Right lobe of liver (tissue), 6 donors: ENCODE results near the gene ANTXR1. TPM values are rescaled to one million over a fixed set of nuclear protein-coding genes. Genes with fewer than 3 reads are reported as not detected.

ENCODE experiments used
- ATAC-seq, 4 donors: fragments of 200-7000 bp; cut with Tn5 transposase; one replicate each; pipeline ENCODE4 v1.9.1; 2020; ENCODE audit warnings: mild to moderate bottlenecking in 4 of 4, moderate library complexity in 4 of 4
- DNase-seq, 3 donors: peaks; one replicate each; pipeline ENCODE4 v3.0.0-alpha.2; 2020
- H3K27ac ChIP-seq, 3 donors: fragments of 200-600 bp; one replicate each; pipeline ENCODE4 v1.8.0; 2022
- H3K27me3 ChIP-seq, 2 donors: fragments of 200-600 bp; one replicate each; pipeline ENCODE4 v1.8.0; 2022
- H3K36me3 ChIP-seq, 4 donors: fragments of 200-600 bp; sonication (generic) in 1 of 4; one replicate each; pipeline versions ENCODE4 v1.5.1 to v1.8.0; 2017 to 2022; ENCODE audit warnings: control low read depth in 1 of 4
- H3K4me1 ChIP-seq, 4 donors: fragments of 200-600 bp; sonication (generic) in 1 of 4; one replicate each; pipeline versions ENCODE4 v1.5.1 to v1.8.0; 2017 to 2022; ENCODE audit warnings: control low read depth in 1 of 4
- H3K4me3 ChIP-seq, 3 donors: fragments of 200-600 bp; one replicate each; pipeline ENCODE4 v1.8.0; 2022
- H3K9me3 ChIP-seq, 4 donors: fragments of 200-600 bp; sonication (generic) in 1 of 4; one replicate each; pipeline versions ENCODE4 v1.5.1 to v1.8.0; 2017 to 2022; ENCODE audit warnings: control low read depth in 1 of 4
- POLR2A ChIP-seq: fragments of 450-650 bp; IDR thresholded peaks from one replicate; pipeline ENCODE4 v1.6.1; 2017; ENCODE audit warnings: antibody characterized with exemption, mild to moderate bottlenecking
- WGBS: methylation state at CpG from one replicate; pipeline ENCODE4 v1.1.6; 2018; ENCODE audit warnings: low coverage, low lambda C conversion rate; ENCODE audit not compliant: insufficient coverage; ENCODE audit errors: missing lambda C conversion rate; 5-methylcytosine and 5-hydroxymethylcytosine counted together
- intact Hi-C, 2 donors: fragments of 100-400 bp; cut with DNase I; formaldehyde crosslinking; loops; one replicate each; pipeline versions ENCODE4 v1.11.2 to v1.14.1; 2022
- total RNA-seq, 6 experiments: library from RNA; depleted of rRNA in 2 of 6; stranded (reverse); fragments of >200 nt in 2 of 6; fragmentation: NEBNext Ultra II Directional in 3 of 6; extraction: Animal tissue kit (Norgen Biotek cat#: 25700) in 3 of 6; gene quantifications; one replicate each; pipeline versions ENCODE4 v1.1.0 to v1.2.4, GENCODE V29; 2016 to 2023
- TF ChIP-seq, protein P1 (sequence below), 4 donors: fragments of 200-600 bp in 3 of 4; fragments of 450-650 bp in 1 of 4; IDR thresholded peaks; one replicate each; pipeline versions ENCODE4 v1.5.1 to v1.8.0; 2016 to 2022; ENCODE audit warnings: antibody characterized with exemption in 4 of 4, mild to moderate bottlenecking in 2 of 4
- donor health status: DM: no; HTN: yes; CAD: no.
- donor health status: DM: no; HTN: no; CAD: no.
- donor health status: DM: no; HTN: no; CAD: no.
- donor health status: DM: no; HTN: yes; CAD: no.
- donor health status: DM: no; HTN: yes; CAD: no.

Gene ANTXR1
- total RNA-seq, 6 experiments from 2014 or later, result 1.1 to 4.1 (median 2.9) TPM

GRCh38 chr2:68987021-68987503 is 25.9 kb upstream of the ANTXR1 start:
- H3K9me3 ChIP-seq, result no peaks in the 10 kb centered on the region
- DNase-seq (peak; percentile 67 to 90 (median 83)), ATAC-seq (peak; percentile 89 to 97 (median 93))
- peaks cover 0 to 37% (median 17%) of the 10 kb centered on the region in 4 donors for H3K4me1 ChIP-seq
- 24% methylated on average over 5 of the region's 5 CpGs for WGBS
- intact Hi-C loops, result no loop called here
- H3K4me3 ChIP-seq, result no peak overlapping the region
- H3K36me3 ChIP-seq, result no peaks in the 10 kb centered on the region
- TF ChIP-seq, protein P1, sequence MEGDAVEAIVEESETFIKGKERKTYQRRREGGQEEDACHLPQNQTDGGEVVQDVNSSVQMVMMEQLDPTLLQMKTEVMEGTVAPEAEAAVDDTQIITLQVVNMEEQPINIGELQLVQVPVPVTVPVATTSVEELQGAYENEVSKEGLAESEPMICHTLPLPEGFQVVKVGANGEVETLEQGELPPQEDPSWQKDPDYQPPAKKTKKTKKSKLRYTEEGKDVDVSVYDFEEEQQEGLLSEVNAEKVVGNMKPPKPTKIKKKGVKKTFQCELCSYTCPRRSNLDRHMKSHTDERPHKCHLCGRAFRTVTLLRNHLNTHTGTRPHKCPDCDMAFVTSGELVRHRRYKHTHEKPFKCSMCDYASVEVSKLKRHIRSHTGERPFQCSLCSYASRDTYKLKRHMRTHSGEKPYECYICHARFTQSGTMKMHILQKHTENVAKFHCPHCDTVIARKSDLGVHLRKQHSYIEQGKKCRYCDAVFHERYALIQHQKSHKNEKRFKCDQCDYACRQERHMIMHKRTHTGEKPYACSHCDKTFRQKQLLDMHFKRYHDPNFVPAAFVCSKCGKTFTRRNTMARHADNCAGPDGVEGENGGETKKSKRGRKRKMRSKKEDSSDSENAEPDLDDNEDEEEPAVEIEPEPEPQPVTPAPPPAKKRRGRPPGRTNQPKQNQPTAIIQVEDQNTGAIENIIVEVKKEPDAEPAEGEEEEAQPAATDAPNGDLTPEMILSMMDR (IDR thresholded peaks at IDR 0.05), result no peak
- no peak for TF ChIP-seq POLR2A
- peak overlapping the region in 2 of 3 donors; percentile 45 to 89 for H3K27ac ChIP-seq
- no peaks in the 10 kb centered on the region for H3K27me3 ChIP-seq

GRCh38 chr2:68989035-68989434 is 23.9 kb upstream of the ANTXR1 start:
- DNase-seq, result peak; percentile 47 to 69 (median 66)
- 3% methylated on average over 5 of the region's 5 CpGs for WGBS
- H3K9me3 ChIP-seq, result no peaks in the 10 kb centered on the region
- no peak overlapping the region for H3K4me3 ChIP-seq
- intact Hi-C loops, result no loop called here
- H3K36me3 ChIP-seq, result no peaks in the 10 kb centered on the region
- no peak for TF ChIP-seq POLR2A
- TF ChIP-seq, protein P1 (IDR thresholded peaks at IDR 0.05), result no peak
- H3K27me3 ChIP-seq, result no peaks in the 10 kb centered on the region
- H3K4me1 ChIP-seq, result peaks cover 0 to 37% (median 17%) of the 10 kb centered on the region in 4 donors
- ATAC-seq, result peak; percentile 56 to 73 (median 64)
- peak overlapping the region; percentile 15 to 89 (median 24) for H3K27ac ChIP-seq

- no peak overlapping the region for H3K4me3 ChIP-seq
- TF ChIP-seq, protein P1 (IDR thresholded peaks at IDR 0.05), result no peak
- TF ChIP-seq POLR2A, result no peak
- H3K9me3 ChIP-seq, result no peaks in the 10 kb centered on the region
- H3K36me3 ChIP-seq, result no peaks in the 10 kb centered on the region
- intact Hi-C loops, result no loop called here
- DNase-seq (no peak), ATAC-seq (no peak)
- no peaks in the 10 kb centered on the region for H3K27me3 ChIP-seq
- peaks cover 0 to 25% (median 11%) of the 10 kb centered on the region in 4 donors for H3K4me1 ChIP-seq
- WGBS, result 78% methylated on average over 4 of the region's 5 CpGs
- no peak overlapping the region for H3K27ac ChIP-seq
Measured at GRCh38 chr2:68992341-68992740, 20.6 kb upstream of the ANTXR1 start.

GRCh38 chr2:68992933-68993332 is 20.0 kb upstream of the ANTXR1 start:
- 29% methylated on average over 2 of the region's 3 CpGs for WGBS
- H3K4me3 ChIP-seq, result no peak overlapping the region
- H3K9me3 ChIP-seq, result no peaks in the 10 kb centered on the region
- no peaks in the 10 kb centered on the region for H3K27me3 ChIP-seq
- no peak overlapping the region for H3K27ac ChIP-seq
- ATAC-seq, result no peak
- H3K36me3 ChIP-seq, result no peaks in the 10 kb centered on the region
- intact Hi-C loops, result no loop called here
- peaks cover 0 to 19% (median 8%) of the 10 kb centered on the region in 4 donors for H3K4me1 ChIP-seq
- no peak for DNase-seq
- TF ChIP-seq, protein P1 (IDR thresholded peaks at IDR 0.05), result no peak
- no peak for TF ChIP-seq POLR2A
